ENCODE data around the gene REPS2. TPM values are rescaled to one million over a fixed set of nuclear protein-coding genes. Genes with fewer than 3 reads are reported as not detected.

The REPS2 gene
- total RNA-seq, 1 experiment from 2014 or later, result 3.7 TPM

DNA sequence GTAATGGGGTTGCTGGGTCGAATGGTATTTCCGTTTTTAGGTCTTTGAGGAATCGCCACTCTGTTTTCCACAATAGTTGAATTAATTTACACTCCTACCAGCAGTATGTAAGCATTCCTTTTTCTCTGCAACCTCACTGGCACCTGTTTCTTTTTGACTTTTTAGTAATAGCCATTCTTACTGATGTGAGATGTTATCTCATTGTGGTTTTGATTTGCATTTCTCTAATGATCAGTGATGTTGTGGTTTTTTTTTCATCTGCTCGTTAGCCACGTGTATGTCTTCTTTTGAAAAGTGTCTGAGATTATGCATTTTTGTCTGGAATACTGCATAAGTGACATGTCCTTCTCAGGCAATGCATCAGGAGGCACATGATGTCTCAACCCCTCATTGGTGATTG lies 28.8 kb downstream of the REPS2 start:
- Mint-ChIP-seq H3K27ac (no peak overlapping the region), H3K9me3 (peaks cover 4 to 5% of the 10 kb centered on the region in 2 experiments; a peak in 3 of 5 replicates), H3K4me1 (no peaks in the 10 kb centered on the region), H3K4me3 (no peak overlapping the region), H3K36me3 (ENCODE audit: insufficient read depth in 1 of 3, low read depth in 3 of 3) (peaks cover 0 to 4% (median 0%) of the 10 kb centered on the region in 3 experiments; a peak in 1 of 7 replicates), H3K27me3 (ENCODE audit: low read depth) (peaks cover 12% of the 10 kb centered on the region)
- H3K79me1 ChIP-seq (ENCODE audit: insufficient read depth, low read depth, low read length, poor library complexity, severe bottlenecking), result no peaks in the 10 kb centered on the region
- H3K4me1 ChIP-seq (ENCODE audit: insufficient read depth, low read length), result no peaks in the 10 kb centered on the region
- H3K14ac ChIP-seq (ENCODE audit: insufficient read depth, low read length), result no peak overlapping the region
- H4K20me1 ChIP-seq (ENCODE audit: control insufficient read depth, insufficient read depth, insufficient read length), result no peaks in the 10 kb centered on the region
- no peak overlapping the region for H3K23ac ChIP-seq (ENCODE audit: insufficient read length, low read depth, low read length)
- H3K23me2 ChIP-seq (ENCODE audit: insufficient read length, low read depth, low read length, poor library complexity, severe bottlenecking), result no peaks in the 10 kb centered on the region
- H2BK20ac ChIP-seq (ENCODE audit: low read depth, low read length, poor library complexity, severe bottlenecking), result no peak overlapping the region
- H3K4me2 ChIP-seq (ENCODE audit: insufficient read depth, insufficient read length, low read length), result no peak overlapping the region
- no peak overlapping the region for H2BK15ac ChIP-seq (ENCODE audit: low read depth, low read length)
- no peak overlapping the region for H3K27ac ChIP-seq (ENCODE audit: insufficient read length, low read depth, low read length)
- no peaks in the 10 kb centered on the region for H3K79me2 ChIP-seq (ENCODE audit: insufficient read depth, low read length)
- no peak overlapping the region for H2AK5ac ChIP-seq (ENCODE audit: insufficient read length, low read length)
- H3K9me3 ChIP-seq (ENCODE audit: control insufficient read depth, low read depth, low read length), result no peaks in the 10 kb centered on the region
- no peak overlapping the region for H2BK5ac ChIP-seq (ENCODE audit: insufficient read length, low read length)
- no peak overlapping the region for H4K5ac ChIP-seq (ENCODE audit: insufficient read length, low read depth, low read length)
- no peak overlapping the region for H2BK12ac ChIP-seq (ENCODE audit: insufficient read length, low read depth, low read length)
- H2AFZ ChIP-seq (ENCODE audit: low read length), result no peak overlapping the region
- H3T11ph ChIP-seq (ENCODE audit: low read length), result no peak overlapping the region
- no peak for DNase-seq
- no peak overlapping the region for H3K56ac ChIP-seq (ENCODE audit: insufficient read length, low read depth, low read length)
- H4K91ac ChIP-seq (ENCODE audit: insufficient read length, low read depth, low read length), result no peak overlapping the region
- no peak overlapping the region for H4K8ac ChIP-seq (replicated peaks; ENCODE audit: insufficient read length, low read depth, low read length)
- no peak overlapping the region for H3K18ac ChIP-seq (ENCODE audit: insufficient read length, low read depth, low read length)
- H2BK120ac ChIP-seq (ENCODE audit: low read depth, low read length, poor library complexity, severe bottlenecking), result no peak overlapping the region
- WGBS (ENCODE audit: extremely low coverage, insufficient read length, low lambda C conversion rate), result no CpG with 5 or more reads among the region's 5 CpGs
- H3K9ac ChIP-seq (ENCODE audit: extremely low read depth, insufficient read length, low read length), result no peak overlapping the region
- H3K4ac ChIP-seq (ENCODE audit: low read depth, low read length), result no peak overlapping the region
- TF ChIP-seq, protein P1, sequence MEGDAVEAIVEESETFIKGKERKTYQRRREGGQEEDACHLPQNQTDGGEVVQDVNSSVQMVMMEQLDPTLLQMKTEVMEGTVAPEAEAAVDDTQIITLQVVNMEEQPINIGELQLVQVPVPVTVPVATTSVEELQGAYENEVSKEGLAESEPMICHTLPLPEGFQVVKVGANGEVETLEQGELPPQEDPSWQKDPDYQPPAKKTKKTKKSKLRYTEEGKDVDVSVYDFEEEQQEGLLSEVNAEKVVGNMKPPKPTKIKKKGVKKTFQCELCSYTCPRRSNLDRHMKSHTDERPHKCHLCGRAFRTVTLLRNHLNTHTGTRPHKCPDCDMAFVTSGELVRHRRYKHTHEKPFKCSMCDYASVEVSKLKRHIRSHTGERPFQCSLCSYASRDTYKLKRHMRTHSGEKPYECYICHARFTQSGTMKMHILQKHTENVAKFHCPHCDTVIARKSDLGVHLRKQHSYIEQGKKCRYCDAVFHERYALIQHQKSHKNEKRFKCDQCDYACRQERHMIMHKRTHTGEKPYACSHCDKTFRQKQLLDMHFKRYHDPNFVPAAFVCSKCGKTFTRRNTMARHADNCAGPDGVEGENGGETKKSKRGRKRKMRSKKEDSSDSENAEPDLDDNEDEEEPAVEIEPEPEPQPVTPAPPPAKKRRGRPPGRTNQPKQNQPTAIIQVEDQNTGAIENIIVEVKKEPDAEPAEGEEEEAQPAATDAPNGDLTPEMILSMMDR (conservative IDR thresholded peaks at IDR 0.05), result no peak
- no peaks in the 10 kb centered on the region for H3K27me3 ChIP-seq (ENCODE audit: insufficient read depth, low read length)
